ENCODE data around the gene NSD1.

GRCh38 chr5:177189965-177190364, 56.4 kb downstream of the NSD1 start:
- TF ChIP-seq POLR2A (IDR thresholded peaks at IDR 0.05), result no peak
- TF ChIP-seq, protein P1, sequence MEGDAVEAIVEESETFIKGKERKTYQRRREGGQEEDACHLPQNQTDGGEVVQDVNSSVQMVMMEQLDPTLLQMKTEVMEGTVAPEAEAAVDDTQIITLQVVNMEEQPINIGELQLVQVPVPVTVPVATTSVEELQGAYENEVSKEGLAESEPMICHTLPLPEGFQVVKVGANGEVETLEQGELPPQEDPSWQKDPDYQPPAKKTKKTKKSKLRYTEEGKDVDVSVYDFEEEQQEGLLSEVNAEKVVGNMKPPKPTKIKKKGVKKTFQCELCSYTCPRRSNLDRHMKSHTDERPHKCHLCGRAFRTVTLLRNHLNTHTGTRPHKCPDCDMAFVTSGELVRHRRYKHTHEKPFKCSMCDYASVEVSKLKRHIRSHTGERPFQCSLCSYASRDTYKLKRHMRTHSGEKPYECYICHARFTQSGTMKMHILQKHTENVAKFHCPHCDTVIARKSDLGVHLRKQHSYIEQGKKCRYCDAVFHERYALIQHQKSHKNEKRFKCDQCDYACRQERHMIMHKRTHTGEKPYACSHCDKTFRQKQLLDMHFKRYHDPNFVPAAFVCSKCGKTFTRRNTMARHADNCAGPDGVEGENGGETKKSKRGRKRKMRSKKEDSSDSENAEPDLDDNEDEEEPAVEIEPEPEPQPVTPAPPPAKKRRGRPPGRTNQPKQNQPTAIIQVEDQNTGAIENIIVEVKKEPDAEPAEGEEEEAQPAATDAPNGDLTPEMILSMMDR (IDR thresholded peaks at IDR 0.05), result no peak
- TF ChIP-seq EP300 (IDR thresholded peaks at IDR 0.05), result no peak
- TF ChIP-seq POLR2AphosphoS5 (IDR thresholded peaks at IDR 0.05), result no peak

All from sigmoid colon (tissue), 4 donors.